ENCODE results near the gene CLDN6. TPM values are rescaled to one million over a fixed set of nuclear protein-coding genes. Genes with fewer than 3 reads are reported as not detected.
A peak's percentile ranks its signal among the peaks of the same experiment; 100 is the strongest.

Gene CLDN6
- total and polyA plus RNA-seq, 2 of the 13 experiments (the other 11 are each of a cell fraction or from before 2014, with no cell fraction given), result 5.9 to 7.6 TPM

- TF ChIP-seq ARID5B (CRISPR knock-in tag; IDR thresholded peaks at IDR 0.05), result peak; percentile 58; the same call in 1 of the 2 replicates
- no peak; the same call in 1 of the 2 replicates for TF ChIP-seq HDAC1 (CRISPR knock-in tag; IDR thresholded peaks at IDR 0.05)
- no peak for TF ChIP-seq ZNF564 (CRISPR knock-in tag; IDR thresholded peaks at IDR 0.05)
- peak; percentile 27; the same call in 1 of the 2 replicates for TF ChIP-seq JUND (CRISPR knock-in tag; IDR thresholded peaks at IDR 0.05)
- TF ChIP-seq ZNF224 (CRISPR knock-in tag; IDR thresholded peaks at IDR 0.05), result 0 out of 2 replicates have a peak, but pooled peaks have one; percentile 28
- TF ChIP-seq TFE3 (CRISPR knock-in tag; IDR thresholded peaks at IDR 0.05), result no peak
- TF ChIP-seq CEBPZ (IDR thresholded peaks at IDR 0.05; ENCODE audit: low read length), result no peak
- TF ChIP-seq ZNF260 (CRISPR knock-in tag; IDR thresholded peaks at IDR 0.05; ENCODE audit: borderline replicate concordance, low read depth), result 0 out of 2 replicates have a peak, but pooled peaks have one; percentile 27
- peak; percentile 69 for TF ChIP-seq ZFY (CRISPR knock-in tag; IDR thresholded peaks at IDR 0.05)
- no peak for TF ChIP-seq ZNF101 (CRISPR knock-in tag; IDR thresholded peaks at IDR 0.05; ENCODE audit: borderline replicate concordance, low read depth)
- no peak for TF ChIP-seq MAFG (CRISPR knock-in tag; IDR thresholded peaks at IDR 0.05)
- TF ChIP-seq ZNF776 (CRISPR knock-in tag; IDR thresholded peaks at IDR 0.05), result 0 out of 2 replicates have a peak, but pooled peaks have one; percentile 31
- TF ChIP-seq E2F2 (CRISPR knock-in tag; IDR thresholded peaks at IDR 0.05; ENCODE audit: borderline replicate concordance), result 0 out of 2 replicates have a peak, but pooled peaks have one; percentile 20
- peak; percentile 85 for TF ChIP-seq SRSF1 (optimal IDR thresholded peaks at IDR 0.05; ENCODE audit: low read depth, low read length)
- TF ChIP-seq FOXP4 (CRISPR knock-in tag; IDR thresholded peaks at IDR 0.05), result 0 out of 2 replicates have a peak, but pooled peaks have one; percentile 21
- no peak for TF ChIP-seq NRL (CRISPR knock-in tag; IDR thresholded peaks at IDR 0.05; ENCODE audit: borderline replicate concordance)
Observed at GRCh38 chr16:3059041-3059722, 41.2 kb upstream of the CLDN6 start (continued).
